Osteoblast (primary cell): ENCODE data around the gene PTDSS2. TPM values are rescaled to one million over a fixed set of nuclear protein-coding genes. Genes with fewer than 3 reads are reported as not detected.

Source experiments
- DNase-seq: peaks from one replicate; pipeline ENCODE4 v3.0.0; 2011; ENCODE audit warnings: low spot score, mixed read lengths; ENCODE audit not compliant: insufficient read length; ENCODE audit errors: missing footprints
- H2AFZ ChIP-seq: 2 replicates; pipeline ENCODE4 v1.6.0; 2011; ENCODE audit warnings: mild to moderate bottlenecking, low read length
- H3K27ac ChIP-seq: 2 replicates; pipeline ENCODE4 v1.5.1; 2011; ENCODE audit warnings: mild to moderate bottlenecking, low read depth, low read length, moderate library complexity
- H3K27me3 ChIP-seq: 2 replicates; pipeline ENCODE4 v1.6.0; 2012; ENCODE audit warnings: mild to moderate bottlenecking, control low read depth, inconsistent platforms, low read length, moderate library complexity; ENCODE audit not compliant: insufficient read depth
- H3K36me3 ChIP-seq: 2 replicates; pipeline ENCODE4 v1.5.1; 2011; ENCODE audit warnings: mild to moderate bottlenecking, low read length, control low read depth, moderate library complexity; ENCODE audit not compliant: insufficient read depth
- H3K4me1 ChIP-seq: 2 replicates; pipeline ENCODE4 v1.5.1; 2011; ENCODE audit warnings: mild to moderate bottlenecking, low read length, control low read depth, moderate library complexity; ENCODE audit not compliant: insufficient read depth
- H3K4me2 ChIP-seq: 2 replicates; pipeline ENCODE4 v1.6.0; 2011; ENCODE audit warnings: mild to moderate bottlenecking, low read length; ENCODE audit not compliant: insufficient read depth
- H3K4me3 ChIP-seq: fragments of 200-600 bp; sonication (generic); 3 replicates; pipeline ENCODE4 v1.5.1; 2012; ENCODE audit warnings: mild to moderate bottlenecking, low read length, inconsistent platforms; ENCODE audit not compliant: insufficient read depth
- H3K79me2 ChIP-seq: 2 replicates; pipeline ENCODE4 v1.6.0; 2012; ENCODE audit warnings: mild to moderate bottlenecking, low read length, control low read depth, inconsistent platforms; ENCODE audit not compliant: insufficient read depth
- H3K9me3 ChIP-seq: 2 replicates; pipeline ENCODE4 v1.5.1; 2011; ENCODE audit warnings: low read depth, low read length, control low read depth
- H4K20me1 ChIP-seq: 2 replicates; pipeline ENCODE4 v1.6.0; 2012; ENCODE audit warnings: mild to moderate bottlenecking, low read length, control low read depth; ENCODE audit not compliant: insufficient read depth
- total RNA-seq: library from RNA; depleted of rRNA; stranded (reverse); fragments of >200 nt; gene quantifications from 2 replicates; pipeline ENCODE4 v1.2.3, GENCODE V29; 2012
- TF ChIP-seq, protein P1 (sequence below): IDR thresholded peaks from 2 replicates; pipeline ENCODE4 v1.5.1; 2011; ENCODE audit warnings: mild to moderate bottlenecking, low read depth, low read length, moderate library complexity; ENCODE audit errors: extremely low read depth

PTDSS2 gene
- total RNA-seq, 1 donor: 36.2 TPM

GRCh38 chr11:504053-504993 lies 54.2 kb downstream of the PTDSS2 start:
- H2AFZ ChIP-seq: peak overlapping the region; percentile 1
- TF ChIP-seq, protein P1, sequence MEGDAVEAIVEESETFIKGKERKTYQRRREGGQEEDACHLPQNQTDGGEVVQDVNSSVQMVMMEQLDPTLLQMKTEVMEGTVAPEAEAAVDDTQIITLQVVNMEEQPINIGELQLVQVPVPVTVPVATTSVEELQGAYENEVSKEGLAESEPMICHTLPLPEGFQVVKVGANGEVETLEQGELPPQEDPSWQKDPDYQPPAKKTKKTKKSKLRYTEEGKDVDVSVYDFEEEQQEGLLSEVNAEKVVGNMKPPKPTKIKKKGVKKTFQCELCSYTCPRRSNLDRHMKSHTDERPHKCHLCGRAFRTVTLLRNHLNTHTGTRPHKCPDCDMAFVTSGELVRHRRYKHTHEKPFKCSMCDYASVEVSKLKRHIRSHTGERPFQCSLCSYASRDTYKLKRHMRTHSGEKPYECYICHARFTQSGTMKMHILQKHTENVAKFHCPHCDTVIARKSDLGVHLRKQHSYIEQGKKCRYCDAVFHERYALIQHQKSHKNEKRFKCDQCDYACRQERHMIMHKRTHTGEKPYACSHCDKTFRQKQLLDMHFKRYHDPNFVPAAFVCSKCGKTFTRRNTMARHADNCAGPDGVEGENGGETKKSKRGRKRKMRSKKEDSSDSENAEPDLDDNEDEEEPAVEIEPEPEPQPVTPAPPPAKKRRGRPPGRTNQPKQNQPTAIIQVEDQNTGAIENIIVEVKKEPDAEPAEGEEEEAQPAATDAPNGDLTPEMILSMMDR: no peak
- peak overlapping the region; percentile 85 for H3K4me2 ChIP-seq
- peak overlapping the region; percentile 95 for H3K4me3 ChIP-seq
- H3K27me3 ChIP-seq: no peaks in the 10 kb centered on the region
- no peaks in the 10 kb centered on the region for H3K9me3 ChIP-seq
- H3K27ac ChIP-seq: peak overlapping the region; percentile 99
- DNase-seq: peak; percentile 97
- H3K79me2 ChIP-seq: peaks cover 79% of the 10 kb centered on the region
- H4K20me1 ChIP-seq: peaks cover 27% of the 10 kb centered on the region
- H3K4me1 ChIP-seq: peaks cover 33% of the 10 kb centered on the region
- peaks cover 28% of the 10 kb centered on the region for H3K36me3 ChIP-seq

GRCh38 chr11:504994-505344 lies 54.9 kb downstream of the PTDSS2 start:
- TF ChIP-seq, protein P1: no peak
- no peak for DNase-seq
- peaks cover 33% of the 10 kb centered on the region for H3K4me1 ChIP-seq
- no peaks in the 10 kb centered on the region for H3K9me3 ChIP-seq
- H3K79me2 ChIP-seq: peaks cover 76% of the 10 kb centered on the region
- H3K27ac ChIP-seq: peak overlapping the region; percentile 99
- no peaks in the 10 kb centered on the region for H3K27me3 ChIP-seq
- peak overlapping the region; percentile 85 for H3K4me2 ChIP-seq
- peaks cover 25% of the 10 kb centered on the region for H3K36me3 ChIP-seq
- H2AFZ ChIP-seq: no peak overlapping the region
- peak overlapping the region; percentile 95 for H3K4me3 ChIP-seq
- H4K20me1 ChIP-seq: peaks cover 24% of the 10 kb centered on the region

GRCh38 chr11:506238-506994 lies 56.3 kb downstream of the PTDSS2 start:
- Histone ChIP-seq H3K36me3 (peaks cover 16% of the 10 kb centered on the region), H3K4me2 (peak overlapping the region; percentile 85), H2AFZ (peak overlapping the region; percentile 49), H3K27me3 (no peaks in the 10 kb centered on the region), H3K79me2 (peaks cover 64% of the 10 kb centered on the region), H3K4me1 (peaks cover 33% of the 10 kb centered on the region), H3K9me3 (no peaks in the 10 kb centered on the region), H3K4me3 (peak overlapping the region; percentile 95), H4K20me1 (peaks cover 14% of the 10 kb centered on the region), H3K27ac (peak overlapping the region; percentile 99)
- TF ChIP-seq, protein P1: no peak
- DNase-seq: peak; percentile 100
